GM23248 (cell line): ENCODE results near the gene SLC10A2. TPM values are rescaled to one million over a fixed set of nuclear protein-coding genes. Genes with fewer than 3 reads are reported as not detected.

Experiments
- DNase-seq: peaks from one replicate; pipeline ENCODE4 v3.0.0-alpha.2; 2015
- H2AFZ ChIP-seq: fragments of 200-600 bp; sonication (generic); 2 replicates; pipeline ENCODE4 v1.6.1; 2016; ENCODE audit warnings: antibody characterized with exemption
- H3F3A ChIP-seq: fragments of 200-600 bp; sonication (generic); 2 replicates; pipeline ENCODE4 v1.6.1; 2016; ENCODE audit warnings: mild to moderate bottlenecking, antibody characterized with exemption, mixed run types; ENCODE audit not compliant: insufficient read depth
- H3K27ac ChIP-seq: fragments of 200-600 bp; sonication (generic); 2 replicates; pipeline ENCODE4 v1.5.1; 2016; ENCODE audit warnings: mild to moderate bottlenecking
- H3K27me3 ChIP-seq: fragments of 200-600 bp; sonication (generic); replicated peaks from 2 replicates; pipeline ENCODE4 v1.6.1; 2016; ENCODE audit warnings: mild to moderate bottlenecking; ENCODE audit not compliant: insufficient read depth
- H3K36me3 ChIP-seq: fragments of 200-600 bp; sonication (generic); 2 replicates; pipeline ENCODE4 v1.6.1; 2016; ENCODE audit warnings: low read depth, mild to moderate bottlenecking
- H3K4me1 ChIP-seq: fragments of 200-600 bp; sonication (generic); 2 replicates; pipeline ENCODE4 v1.6.1; 2016; ENCODE audit warnings: mild to moderate bottlenecking; ENCODE audit not compliant: insufficient read depth
- H3K4me2 ChIP-seq: fragments of 200-600 bp; sonication (generic); one replicate; pipeline ENCODE4 v1.6.1; 2016; ENCODE audit warnings: mild to moderate bottlenecking; ENCODE audit not compliant: unreplicated experiment
- H3K4me3 ChIP-seq: fragments of 200-600 bp; sonication (generic); 2 replicates; pipeline ENCODE4 v1.5.1; 2016; ENCODE audit warnings: mild to moderate bottlenecking
- H3K79me2 ChIP-seq: fragments of 200-600 bp; sonication (generic); 2 replicates; pipeline ENCODE4 v1.6.1; 2016; ENCODE audit warnings: mild to moderate bottlenecking; ENCODE audit not compliant: insufficient read depth
- H3K9ac ChIP-seq: fragments of 200-600 bp; sonication (generic); 2 replicates; pipeline ENCODE4 v1.6.1; 2016; ENCODE audit warnings: mild to moderate bottlenecking
- H3K9me2 ChIP-seq: fragments of 200-600 bp; sonication (generic); 2 replicates; pipeline ENCODE4 v1.6.1; 2016; ENCODE audit warnings: mixed run types, mild to moderate bottlenecking, moderate library complexity; ENCODE audit not compliant: insufficient read depth
- H3K9me3 ChIP-seq: fragments of 200-600 bp; sonication (generic); one replicate; pipeline ENCODE4 v1.6.1; 2017; ENCODE audit warnings: low read depth
- H4K20me1 ChIP-seq: fragments of 200-600 bp; sonication (generic); 2 replicates; pipeline ENCODE4 v1.6.0; 2016; ENCODE audit not compliant: insufficient read depth
- EZH2 ChIP-seq: fragments of 200-600 bp; sonication (generic); IDR thresholded peaks from 2 replicates; pipeline ENCODE4 v1.6.1; 2018; ENCODE audit warnings: antibody characterized with exemption, mild to moderate bottlenecking; ENCODE audit not compliant: insufficient read depth, poor library complexity, severe bottlenecking
- EZH2phosphoT487 ChIP-seq: fragments of 200-600 bp; sonication (generic); IDR thresholded peaks from 2 replicates; pipeline ENCODE4 v1.6.1; 2018; ENCODE audit warnings: antibody characterized with exemption, moderate library complexity, mild to moderate bottlenecking, low read depth; ENCODE audit not compliant: insufficient read depth
- WGBS, 2 experiments: methylation state at CpG; one replicate each; pipeline ENCODE4 v1.1.6; 2015 to 2017; ENCODE audit warnings: low lambda C conversion rate in 2 of 2, low coverage in 1 of 2; ENCODE audit errors: missing lambda C conversion rate in 2 of 2; 5-methylcytosine and 5-hydroxymethylcytosine counted together
- in situ Hi-C: fragments of 300-500 bp; cut with MboI; formaldehyde crosslinking; loops from 2 replicates; pipeline ENCODE4 v1.15.0; 2020
- polyA plus RNA-seq: library from polyadenylated mRNA; unstranded; fragments of >200 nt; fragmentation: Nextera tagmentation; extraction: Ambion mirVana; gene quantifications from 2 replicates; pipeline ENCODE4 v1.2.1, GENCODE V29; 2016
- total RNA-seq: library from RNA; depleted of rRNA; stranded (reverse); fragments of >200 nt; shearing (Covaris generic); gene quantifications from 2 replicates; pipeline ENCODE4 v1.2.3, GENCODE V29; 2014

SLC10A2 gene
- total and polyA plus RNA-seq, 2 experiments from 2014 or later, result not detected

DNA sequence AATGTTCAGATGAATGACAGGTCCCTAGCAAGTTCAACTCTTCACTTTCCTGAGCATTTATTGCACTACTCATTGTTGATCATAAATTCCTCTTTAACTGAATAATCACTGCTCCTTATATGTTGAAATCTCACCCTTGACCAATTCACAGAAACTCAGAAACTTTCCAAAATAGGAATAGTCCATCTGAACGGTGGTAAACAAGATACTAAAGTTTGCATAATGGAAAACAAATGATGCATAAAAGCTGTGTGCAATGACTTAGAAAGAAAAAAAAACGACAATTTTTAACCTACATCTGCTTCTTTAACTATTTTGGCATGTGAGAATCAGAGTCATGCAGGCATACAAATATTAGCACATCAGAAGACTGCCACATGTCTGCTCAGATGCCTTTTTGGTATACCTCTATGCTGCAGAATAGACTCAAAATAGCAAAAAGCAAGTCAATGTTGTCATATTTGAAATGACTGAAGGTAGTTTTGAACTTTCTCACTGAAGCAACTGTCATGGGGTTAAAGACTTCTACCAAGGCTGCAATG, 34.8 kb downstream of the SLC10A2 start:
- no peak for DNase-seq
- Histone ChIP-seq H3K4me1 (no peaks in the 10 kb centered on the region), H2AFZ (no peak overlapping the region), H3K27me3 (no peaks in the 10 kb centered on the region), H3F3A (no peaks in the 10 kb centered on the region), H3K27ac (no peak overlapping the region), H3K9ac (no peak overlapping the region), H3K9me3 (no peaks in the 10 kb centered on the region), H3K4me2 (no peak overlapping the region), H3K79me2 (no peaks in the 10 kb centered on the region), H3K4me3 (no peak overlapping the region), H4K20me1 (no peaks in the 10 kb centered on the region), H3K9me2 (no peaks in the 10 kb centered on the region), H3K36me3 (no peaks in the 10 kb centered on the region)
- TF ChIP-seq EZH2phosphoT487, result no peak
- no peak for TF ChIP-seq EZH2
- in situ Hi-C loops, result no loop called here
- WGBS, 2 experiments, result 0 to 2% methylated on average over 2 of the region's 2 CpGs

GRCh38 chr13:103030776-103031175, 35.4 kb downstream of the SLC10A2 start:
- 14 to 18% methylated on average over 2 of the region's 2 CpGs for WGBS, 2 experiments
- Histone ChIP-seq H3F3A (no peaks in the 10 kb centered on the region), H2AFZ (no peak overlapping the region), H3K79me2 (no peaks in the 10 kb centered on the region), H3K9me2 (no peaks in the 10 kb centered on the region), H3K4me2 (no peak overlapping the region), H3K9ac (no peak overlapping the region), H4K20me1 (no peaks in the 10 kb centered on the region), H3K27ac (no peak overlapping the region), H3K4me3 (no peak overlapping the region), H3K36me3 (no peaks in the 10 kb centered on the region), H3K9me3 (no peaks in the 10 kb centered on the region), H3K4me1 (no peaks in the 10 kb centered on the region), H3K27me3 (no peaks in the 10 kb centered on the region)
- DNase-seq, result no peak
- in situ Hi-C loops, result no loop called here
- TF ChIP-seq EZH2 (no peak), EZH2phosphoT487 (no peak)

GRCh38 chr13:103029798-103030197, 36.4 kb downstream of the SLC10A2 start:
- Histone ChIP-seq H3K4me1 (no peaks in the 10 kb centered on the region), H3K9ac (no peak overlapping the region), H2AFZ (no peak overlapping the region), H3K79me2 (no peaks in the 10 kb centered on the region), H4K20me1 (no peaks in the 10 kb centered on the region), H3K27me3 (no peaks in the 10 kb centered on the region), H3K36me3 (no peaks in the 10 kb centered on the region), H3K9me3 (no peaks in the 10 kb centered on the region), H3K4me3 (no peak overlapping the region), H3K9me2 (no peaks in the 10 kb centered on the region), H3K4me2 (no peak overlapping the region), H3F3A (no peaks in the 10 kb centered on the region), H3K27ac (no peak overlapping the region)
- in situ Hi-C loops, result no loop called here
- WGBS, 2 experiments, result 40 to 50% methylated on average over 1 to 2 of the region's 2 CpGs
- DNase-seq, result no peak
- no peak for TF ChIP-seq EZH2
- no peak for TF ChIP-seq EZH2phosphoT487

DNA sequence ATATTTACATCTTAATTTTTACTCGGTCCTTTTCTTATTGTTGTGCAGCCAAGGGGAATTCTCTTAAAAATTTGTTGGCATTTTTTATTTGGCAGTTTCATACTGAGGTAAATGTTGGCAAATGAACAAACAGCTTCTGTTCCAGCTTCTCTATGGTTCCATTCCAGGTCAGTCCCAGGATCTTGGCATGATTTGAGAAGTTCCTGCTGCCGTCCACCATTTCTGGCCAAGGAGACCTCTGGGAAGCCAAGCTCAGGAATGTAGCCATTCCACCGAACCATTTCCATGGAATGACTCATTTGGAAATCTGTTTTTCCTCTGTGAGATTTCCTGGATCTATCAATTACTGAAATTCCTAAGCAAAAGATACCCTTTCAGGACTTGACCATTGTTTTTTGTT, 43.9 kb downstream of the SLC10A2 start:
- Histone ChIP-seq H3K4me1 (no peaks in the 10 kb centered on the region), H3K79me2 (no peaks in the 10 kb centered on the region), H3K4me3 (no peak overlapping the region), H3K27me3 (no peaks in the 10 kb centered on the region), H3K9me2 (no peaks in the 10 kb centered on the region), H2AFZ (no peak overlapping the region), H3K27ac (no peak overlapping the region), H3K9ac (no peak overlapping the region), H3F3A (no peaks in the 10 kb centered on the region), H3K4me2 (no peak overlapping the region), H3K9me3 (no peaks in the 10 kb centered on the region), H4K20me1 (no peaks in the 10 kb centered on the region), H3K36me3 (no peaks in the 10 kb centered on the region)
- TF ChIP-seq EZH2, result no peak
- no peak for TF ChIP-seq EZH2phosphoT487
- no peak for DNase-seq
- 1 to 5% methylated on average over 3 of the region's 3 CpGs for WGBS, 2 experiments
- in situ Hi-C loops, result no loop called here

- Histone ChIP-seq H3K9ac (no peak overlapping the region), H3F3A (no peaks in the 10 kb centered on the region), H3K36me3 (no peaks in the 10 kb centered on the region), H3K9me2 (no peaks in the 10 kb centered on the region), H3K27ac (no peak overlapping the region), H3K9me3 (no peaks in the 10 kb centered on the region), H2AFZ (no peak overlapping the region), H3K4me3 (no peak overlapping the region), H3K4me1 (no peaks in the 10 kb centered on the region), H3K27me3 (no peaks in the 10 kb centered on the region), H3K79me2 (no peaks in the 10 kb centered on the region), H4K20me1 (no peaks in the 10 kb centered on the region), H3K4me2 (no peak overlapping the region)
- TF ChIP-seq EZH2phosphoT487 (no peak), EZH2 (no peak)
- in situ Hi-C loops, result no loop called here
- DNase-seq, result no peak
- WGBS, 2 experiments, result 28 to 32% methylated on average over 2 of the region's 2 CpGs
Observed at GRCh38 chr13:103018556-103018955, 47.7 kb downstream of the SLC10A2 start.
